ENCODE results near the gene LRRC32. TPM values are rescaled to one million over a fixed set of nuclear protein-coding genes. Genes with fewer than 3 reads are reported as not detected.
A peak's percentile ranks its signal among the peaks of the same experiment; 100 is the strongest.

Gene LRRC32
- total and polyA plus RNA-seq, 2 of the 4 experiments (the other 2 are of a cell fraction): 5.2 to 13.7 TPM

- H3K27ac ChIP-seq (ENCODE audit: insufficient read depth, low read length): no peak overlapping the region
Measured at GRCh38 chr11:76701294-76702040, 30.9 kb upstream of the LRRC32 start.

More at GRCh38 chr11:76701294-76702040, 30.9 kb upstream of the LRRC32 start:
- Histone ChIP-seq H3K56ac (ENCODE audit: extremely low read depth, insufficient read depth, low read length) (no peak overlapping the region), H3K79me1 (ENCODE audit: low read depth in 1 of 2, low read length in 2 of 2) (no peaks in the 10 kb centered on the region), H3K4me2 (ENCODE audit: low read depth, low read length) (no peak overlapping the region), H3K4me3 (ENCODE audit: insufficient read depth, low read depth, low read length) (no peak overlapping the region), H2AK9ac (replicated peaks; ENCODE audit: low read depth, low read length, poor library complexity) (peak overlapping the region; percentile 8), H4K20me1 (ENCODE audit: insufficient read depth, low read length) (peaks cover 9% of the 10 kb centered on the region; the same call in 1 of the 2 replicates), H3K36me3 (ENCODE audit: control insufficient read depth, insufficient read depth, low read length) (no peaks in the 10 kb centered on the region), H2BK20ac (ENCODE audit: low read depth, low read length) (peak overlapping the region; percentile 82; the same call in 1 of the 2 replicates), H3K18ac (ENCODE audit: low read depth, low read length) (peak overlapping the region; percentile 36), H2BK120ac (ENCODE audit: low read depth, low read length) (peak overlapping the region; percentile 54), H3K9me3 (ENCODE audit: control insufficient read depth, insufficient read depth, low read length) (no peaks in the 10 kb centered on the region; the same call in 1 of the 2 replicates), H4K5ac (ENCODE audit: low read depth, low read length) (peak overlapping the region; percentile 11; the same call in 1 of the 2 replicates), H3K9ac (ENCODE audit: low read depth, low read length) (no peak overlapping the region), H2AK5ac (ENCODE audit: low read depth, low read length) (peak overlapping the region; percentile 87), H4K91ac (ENCODE audit: insufficient read depth, low read depth, low read length) (peak overlapping the region; percentile 45; the same call in 1 of the 2 replicates), H3K27me3 (ENCODE audit: control insufficient read depth, insufficient read depth, low read length) (peaks cover 3% of the 10 kb centered on the region; the same call in 1 of the 2 replicates), H3K14ac (replicated peaks; ENCODE audit: low read depth, low read length) (peak overlapping the region; percentile 43; the same call in 1 of the 2 replicates), H3K23ac (ENCODE audit: low read depth, low read length) (no peak overlapping the region), H3K9me1 (ENCODE audit: insufficient read depth, low read length) (peaks cover 21% of the 10 kb centered on the region), H4K8ac (ENCODE audit: low read depth in 2 of 2, low read length in 2 of 2) (peak overlapping the region; percentile 5 to 64; a peak in 1 of 4 replicates), H2BK15ac (ENCODE audit: low read depth, low read length) (peak overlapping the region; percentile 46; the same call in 2 of the 3 replicates), H3K4me1 (ENCODE audit: control insufficient read depth, insufficient read depth, low read length) (peaks cover 21% of the 10 kb centered on the region), H2BK5ac (ENCODE audit: low read depth, low read length, poor library complexity, severe bottlenecking) (peak overlapping the region; percentile 57), H3K4ac (ENCODE audit: low read depth, low read length) (peak overlapping the region; percentile 39), H2AFZ (replicated peaks; ENCODE audit: low read length, poor library complexity) (peak overlapping the region; percentile 79)
- BruUV-seq (replicated peaks): no TSS peak
- ATAC-seq (ENCODE audit: low read depth): peak; percentile 55
- CTCF ChIA-PET: interaction anchor here (0.8 to 1.1 kb wide), 2 partner anchors 13 to 20 kb away, joined by 3 read pairs; no protein-coding TSS in a partner anchor
- intact Hi-C loops (cut with micrococcal nuclease) (no loop called here), dilution Hi-C loops (cut with HindIII; ENCODE audit: low sequenced_read_pairs, unreplicated experiment) (no loop called here), in situ Hi-C loops (cut with MboI; ENCODE audit: low sequenced_read_pairs) (no loop called here)
- 90% methylated on average over 2 of the region's 7 CpGs; no CpG with 5 or more reads in 1 of the 2 experiments for WGBS, 2 experiments (ENCODE audit: extremely low coverage in 2 of 2, insufficient read length in 1 of 2)
- DNase-seq: peak; percentile 63
- TF ChIP-seq ELK1 (IDR thresholded peaks at IDR 0.05; ENCODE audit: borderline replicate concordance, low read depth, low read length): no peak
- no peak for TF ChIP-seq MAFK (IDR thresholded peaks at IDR 0.05; ENCODE audit: low read depth, low read length)
- 0 out of 2 replicates have a peak, but pooled peaks have one; percentile 24 for TF ChIP-seq FOS (IDR thresholded peaks at IDR 0.05; ENCODE audit: low read depth, low read length)
- POLR2A ChIA-PET (ENCODE audit: unreplicated experiment): no interaction called here

All from IMR-90 (cell line).